HUES6 (cell line): Measurements from ENCODE around the gene C19orf33.

Source experiments
- H3K27ac ChIP-seq: 2 replicates; pipeline ENCODE4 v1.7.0; 2013; ENCODE audit warnings: low read depth, mild to moderate bottlenecking, low read length, inconsistent platforms
- H3K27me3 ChIP-seq: 2 replicates; pipeline ENCODE4 v1.6.1; 2013; ENCODE audit warnings: low read length; ENCODE audit not compliant: control insufficient read depth, insufficient read depth
- H3K36me3 ChIP-seq: 2 replicates; pipeline ENCODE4 v1.6.1; 2013; ENCODE audit warnings: low read length; ENCODE audit not compliant: control insufficient read depth, insufficient read depth
- H3K4me1 ChIP-seq: 2 replicates; pipeline ENCODE4 v1.6.1; 2013; ENCODE audit warnings: low read length; ENCODE audit not compliant: control insufficient read depth, insufficient read depth
- H3K4me3 ChIP-seq: 2 replicates; pipeline ENCODE4 v1.5.1; 2013; ENCODE audit warnings: low read depth, low read length
- H3K9ac ChIP-seq: one replicate; pipeline ENCODE4 v1.6.1; 2013; ENCODE audit warnings: mild to moderate bottlenecking, low read length
- H3K9me3 ChIP-seq: 2 replicates; pipeline ENCODE4 v1.6.1; 2013; ENCODE audit warnings: low read depth, low read length; ENCODE audit not compliant: control insufficient read depth, insufficient read depth

The C19orf33 gene

GRCh38 chr19:38281811-38282566 lies 22.1 kb upstream of the C19orf33 start:
- Histone ChIP-seq H3K9ac (no peak overlapping the region), H3K27ac (no peak overlapping the region), H3K4me1 (peaks cover 5% of the 10 kb centered on the region; the same call in 1 of the 2 replicates), H3K4me3 (no peak overlapping the region), H3K36me3 (peaks cover 40% of the 10 kb centered on the region), H3K27me3 (no peaks in the 10 kb centered on the region), H3K9me3 (no peaks in the 10 kb centered on the region)

- Histone ChIP-seq H3K27ac (no peak overlapping the region), H3K4me3 (no peak overlapping the region), H3K9ac (no peak overlapping the region), H3K4me1 (no peaks in the 10 kb centered on the region; the same call in 1 of the 2 replicates), H3K9me3 (no peaks in the 10 kb centered on the region), H3K27me3 (no peaks in the 10 kb centered on the region), H3K36me3 (peaks cover 48% of the 10 kb centered on the region)
Measured at GRCh38 chr19:38283271-38283670, 20.8 kb upstream of the C19orf33 start.

GRCh38 chr19:38284422-38284821 lies 19.6 kb upstream of the C19orf33 start:
- Histone ChIP-seq H3K9me3 (no peaks in the 10 kb centered on the region), H3K4me1 (no peaks in the 10 kb centered on the region), H3K27me3 (no peaks in the 10 kb centered on the region), H3K36me3 (peaks cover 59% of the 10 kb centered on the region), H3K9ac (no peak overlapping the region), H3K27ac (no peak overlapping the region), H3K4me3 (no peak overlapping the region)

- Histone ChIP-seq H3K4me1 (no peaks in the 10 kb centered on the region), H3K9ac (no peak overlapping the region), H3K4me3 (no peak overlapping the region), H3K9me3 (no peaks in the 10 kb centered on the region), H3K36me3 (peaks cover 63% of the 10 kb centered on the region), H3K27me3 (no peaks in the 10 kb centered on the region), H3K27ac (no peak overlapping the region)
Measured at GRCh38 chr19:38285567-38285966, 18.5 kb upstream of the C19orf33 start.

GRCh38 chr19:38287604-38288003 lies 16.4 kb upstream of the C19orf33 start:
- Histone ChIP-seq H3K4me1 (no peaks in the 10 kb centered on the region), H3K27me3 (no peaks in the 10 kb centered on the region), H3K27ac (no peak overlapping the region), H3K9ac (no peak overlapping the region), H3K4me3 (no peak overlapping the region), H3K36me3 (peaks cover 78% of the 10 kb centered on the region), H3K9me3 (no peaks in the 10 kb centered on the region)

GRCh38 chr19:38288123-38288855 lies 15.8 kb upstream of the C19orf33 start:
- Histone ChIP-seq H3K27ac (no peak overlapping the region), H3K4me1 (no peaks in the 10 kb centered on the region), H3K36me3 (peaks cover 82% of the 10 kb centered on the region), H3K9me3 (no peaks in the 10 kb centered on the region), H3K27me3 (no peaks in the 10 kb centered on the region), H3K4me3 (no peak overlapping the region), H3K9ac (no peak overlapping the region)

GRCh38 chr19:38289955-38290354 lies 14.1 kb upstream of the C19orf33 start:
- Histone ChIP-seq H3K27me3 (no peaks in the 10 kb centered on the region), H3K4me3 (no peak overlapping the region), H3K4me1 (no peaks in the 10 kb centered on the region), H3K9me3 (no peaks in the 10 kb centered on the region), H3K27ac (no peak overlapping the region), H3K9ac (no peak overlapping the region), H3K36me3 (peaks cover 76% of the 10 kb centered on the region)

- peaks cover 73% of the 10 kb centered on the region for H3K36me3 ChIP-seq
Measured at GRCh38 chr19:38290631-38291147, 13.4 kb upstream of the C19orf33 start.

GRCh38 chr19:38291855-38292254 lies 12.2 kb upstream of the C19orf33 start:
- H3K27me3 ChIP-seq: no peaks in the 10 kb centered on the region
- no peaks in the 10 kb centered on the region; the same call in 1 of the 2 replicates for H3K9me3 ChIP-seq
- no peak overlapping the region for H3K9ac ChIP-seq
- no peaks in the 10 kb centered on the region for H3K4me1 ChIP-seq
- H3K36me3 ChIP-seq: peaks cover 64% of the 10 kb centered on the region
- H3K4me3 ChIP-seq: no peak overlapping the region
- H3K27ac ChIP-seq: no peak overlapping the region

More at GRCh38 chr19:38290631-38291147, 13.4 kb upstream of the C19orf33 start:
- no peaks in the 10 kb centered on the region for H3K4me1 ChIP-seq
- H3K9ac ChIP-seq: no peak overlapping the region
- no peak overlapping the region for H3K4me3 ChIP-seq
- H3K27me3 ChIP-seq: no peaks in the 10 kb centered on the region
- H3K27ac ChIP-seq: no peak overlapping the region
- no peaks in the 10 kb centered on the region for H3K9me3 ChIP-seq

GRCh38 chr19:38293281-38293680 lies 10.8 kb upstream of the C19orf33 start:
- H3K27ac ChIP-seq: no peak overlapping the region
- no peaks in the 10 kb centered on the region for H3K4me1 ChIP-seq
- no peaks in the 10 kb centered on the region; the same call in 1 of the 2 replicates for H3K9me3 ChIP-seq
- no peak overlapping the region for H3K4me3 ChIP-seq
- no peaks in the 10 kb centered on the region for H3K27me3 ChIP-seq
- peaks cover 55% of the 10 kb centered on the region for H3K36me3 ChIP-seq
- H3K9ac ChIP-seq: no peak overlapping the region

GRCh38 chr19:38294090-38294489 lies 10.0 kb upstream of the C19orf33 start:
- H3K36me3 ChIP-seq: peaks cover 47% of the 10 kb centered on the region
- no peak overlapping the region for H3K9ac ChIP-seq
- H3K4me1 ChIP-seq: peaks cover 2% of the 10 kb centered on the region; the same call in 1 of the 2 replicates
- no peaks in the 10 kb centered on the region for H3K27me3 ChIP-seq
- no peak overlapping the region for H3K4me3 ChIP-seq
- H3K27ac ChIP-seq: no peak overlapping the region
- H3K9me3 ChIP-seq: no peaks in the 10 kb centered on the region; the same call in 1 of the 2 replicates
